Measurements from ENCODE around the gene STING1.

The STING1 gene

DNA sequence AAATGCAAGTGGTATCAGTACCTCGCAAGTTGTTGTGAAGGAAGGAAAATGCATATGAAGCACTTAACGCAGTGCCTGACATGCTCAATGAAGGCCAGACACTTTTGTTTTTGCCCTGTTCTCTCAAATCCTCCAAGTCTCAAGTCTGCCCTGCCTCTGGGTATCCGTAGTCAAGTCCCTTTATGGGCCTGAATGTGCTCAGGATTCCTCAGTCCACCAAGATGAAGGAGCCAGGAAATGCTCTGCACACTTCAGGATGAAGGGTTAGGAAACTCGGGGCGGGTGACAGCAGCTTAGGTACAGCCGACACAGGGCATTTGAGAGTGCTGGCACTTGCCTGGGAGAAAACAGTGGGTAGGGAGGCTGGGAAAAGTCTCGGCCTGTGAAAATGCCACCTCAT, 21.4 kb downstream of the STING1 start:
- TF ChIP-seq, protein P1, sequence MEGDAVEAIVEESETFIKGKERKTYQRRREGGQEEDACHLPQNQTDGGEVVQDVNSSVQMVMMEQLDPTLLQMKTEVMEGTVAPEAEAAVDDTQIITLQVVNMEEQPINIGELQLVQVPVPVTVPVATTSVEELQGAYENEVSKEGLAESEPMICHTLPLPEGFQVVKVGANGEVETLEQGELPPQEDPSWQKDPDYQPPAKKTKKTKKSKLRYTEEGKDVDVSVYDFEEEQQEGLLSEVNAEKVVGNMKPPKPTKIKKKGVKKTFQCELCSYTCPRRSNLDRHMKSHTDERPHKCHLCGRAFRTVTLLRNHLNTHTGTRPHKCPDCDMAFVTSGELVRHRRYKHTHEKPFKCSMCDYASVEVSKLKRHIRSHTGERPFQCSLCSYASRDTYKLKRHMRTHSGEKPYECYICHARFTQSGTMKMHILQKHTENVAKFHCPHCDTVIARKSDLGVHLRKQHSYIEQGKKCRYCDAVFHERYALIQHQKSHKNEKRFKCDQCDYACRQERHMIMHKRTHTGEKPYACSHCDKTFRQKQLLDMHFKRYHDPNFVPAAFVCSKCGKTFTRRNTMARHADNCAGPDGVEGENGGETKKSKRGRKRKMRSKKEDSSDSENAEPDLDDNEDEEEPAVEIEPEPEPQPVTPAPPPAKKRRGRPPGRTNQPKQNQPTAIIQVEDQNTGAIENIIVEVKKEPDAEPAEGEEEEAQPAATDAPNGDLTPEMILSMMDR (IDR thresholded peaks at IDR 0.05): no peak

DNA sequence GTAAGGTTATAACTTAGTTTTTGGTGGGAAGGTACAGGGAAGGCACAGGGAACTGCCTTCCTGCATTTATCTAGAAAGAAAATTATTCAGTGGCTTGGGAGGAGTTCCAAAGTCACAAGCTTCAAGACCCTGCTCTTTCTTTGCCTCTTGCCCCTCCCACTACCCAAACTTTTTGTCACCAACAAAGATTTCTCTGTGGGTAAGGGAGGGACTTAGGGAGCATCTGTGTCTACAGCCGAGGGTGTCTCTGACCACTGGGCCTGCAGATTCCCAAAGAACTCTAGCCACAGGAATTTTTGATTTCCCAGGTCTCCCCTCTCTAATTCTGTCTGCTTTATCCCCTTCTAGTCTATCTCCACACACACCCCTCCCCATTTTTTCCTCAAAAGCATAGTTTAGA, 22.1 kb downstream of the STING1 start:
- TF ChIP-seq, protein P1 (IDR thresholded peaks at IDR 0.05): no peak

DNA sequence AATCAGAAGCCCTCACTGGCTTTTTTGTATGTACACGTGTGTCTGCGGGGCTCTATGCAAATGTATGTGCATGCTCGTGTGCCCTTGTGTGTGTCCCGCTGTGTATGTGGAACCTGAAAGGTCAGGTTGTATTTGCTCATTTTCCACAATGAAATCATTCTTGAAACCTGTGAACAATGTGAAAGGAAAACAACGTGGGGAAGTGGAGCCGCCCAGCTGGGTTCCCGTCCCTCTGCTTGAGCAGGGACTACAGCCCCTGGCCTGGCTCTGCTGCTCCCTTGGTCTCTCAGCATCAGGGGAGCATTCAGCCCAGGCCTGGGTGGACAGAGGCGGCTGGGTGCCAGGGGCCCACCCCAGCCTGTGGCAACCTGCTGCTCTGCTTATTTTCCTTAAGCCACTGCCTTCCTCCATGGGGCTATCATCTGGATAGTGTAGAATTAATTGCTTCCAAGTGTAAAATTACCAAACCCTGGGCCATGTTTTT, 23.1 kb downstream of the STING1 start:
- TF ChIP-seq, protein P1 (IDR thresholded peaks at IDR 0.05): no peak

DNA sequence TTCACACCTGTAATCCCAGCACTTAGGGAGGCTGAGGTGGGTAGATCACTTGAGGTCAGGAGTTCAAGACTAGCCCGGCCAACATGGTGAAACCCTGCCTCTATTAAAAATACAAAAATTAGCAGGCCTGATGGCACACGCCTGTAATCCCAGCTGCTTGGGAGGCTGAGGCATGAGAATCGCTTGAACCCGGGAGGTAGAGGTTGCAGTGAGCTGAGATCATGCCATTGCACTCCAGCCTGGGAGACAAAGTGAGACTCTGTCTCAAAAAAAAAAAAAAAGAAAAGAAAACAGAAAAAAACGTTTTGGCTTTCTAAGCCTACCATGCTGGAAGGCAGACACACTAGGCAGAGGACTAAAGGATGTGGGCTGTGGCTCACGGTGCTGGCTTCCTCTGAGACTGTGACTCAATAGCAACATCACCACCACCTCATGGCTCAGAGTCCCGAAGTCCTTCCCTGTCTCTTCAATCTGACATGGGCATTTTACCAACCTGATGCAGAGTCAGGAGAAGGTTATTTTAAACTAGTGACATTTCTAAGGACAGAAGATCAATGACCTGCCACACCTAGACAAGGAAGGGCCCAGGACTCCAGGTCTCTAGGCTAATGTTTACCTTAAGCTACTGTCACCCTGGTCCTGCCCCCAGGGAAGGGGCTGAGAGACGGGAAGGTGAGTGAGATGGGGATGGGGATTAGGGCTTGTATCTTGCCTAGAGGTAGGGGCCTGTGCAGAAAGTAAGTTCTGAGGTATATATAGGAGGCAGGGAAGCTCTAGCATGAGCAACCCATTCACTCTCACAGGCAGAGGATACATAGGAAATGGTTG, 23.8 kb downstream of the STING1 start:
- TF ChIP-seq, protein P1 (IDR thresholded peaks at IDR 0.05): no peak

DNA sequence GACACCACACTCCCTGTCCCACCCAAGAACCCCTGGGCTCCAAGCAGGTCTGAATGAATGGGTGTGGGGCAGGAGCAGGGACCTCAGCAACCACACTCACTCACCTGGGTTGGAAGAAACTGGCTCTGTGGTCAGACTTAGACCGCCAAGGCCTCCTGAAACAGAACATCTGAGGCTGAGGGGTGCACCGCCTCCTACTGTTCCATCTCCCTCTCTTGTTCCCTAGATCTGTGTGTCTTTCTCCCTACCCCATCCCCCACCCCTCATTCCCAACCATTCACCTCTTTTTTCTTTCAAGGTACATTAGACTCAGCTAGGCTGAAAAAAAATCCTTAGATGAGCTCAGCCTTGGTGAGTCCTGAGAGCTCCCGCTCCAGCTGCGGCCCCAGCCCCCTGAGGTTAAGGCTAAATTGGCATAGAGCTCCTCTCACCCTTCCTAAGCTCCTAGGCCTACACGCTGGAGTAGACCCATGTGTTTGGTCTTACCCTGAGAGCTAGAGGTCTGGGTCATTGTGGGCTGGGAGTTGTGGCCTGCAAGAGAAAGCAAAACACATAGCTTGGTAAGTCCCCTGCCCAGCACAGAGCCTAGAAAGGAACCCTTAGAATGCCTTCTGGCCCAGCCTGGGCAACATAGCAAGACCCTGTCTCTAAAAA, 24.8 kb downstream of the STING1 start:
- TF ChIP-seq, protein P1 (IDR thresholded peaks at IDR 0.05): no peak

DNA sequence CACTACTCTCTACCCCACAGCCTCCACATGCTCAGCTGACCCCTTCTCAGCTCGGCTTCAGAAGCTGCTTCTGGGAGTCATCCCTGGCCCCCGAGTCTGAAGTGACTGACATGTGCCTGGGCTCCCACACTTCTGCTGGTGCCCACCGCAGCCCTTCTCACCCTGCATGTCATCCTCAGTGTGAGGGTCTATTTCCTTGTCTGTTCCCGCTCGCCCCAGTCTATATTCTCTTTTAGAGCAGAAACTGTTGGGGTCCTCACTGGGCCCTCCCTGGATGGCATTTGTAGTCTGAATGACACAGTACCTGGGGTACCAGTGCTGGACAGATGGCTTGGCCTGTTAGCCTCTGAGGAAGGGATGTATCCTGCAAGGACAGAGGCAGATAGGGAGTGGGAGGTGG, 25.3 kb downstream of the STING1 start:
- TF ChIP-seq, protein P1 (IDR thresholded peaks at IDR 0.05): no peak

DNA sequence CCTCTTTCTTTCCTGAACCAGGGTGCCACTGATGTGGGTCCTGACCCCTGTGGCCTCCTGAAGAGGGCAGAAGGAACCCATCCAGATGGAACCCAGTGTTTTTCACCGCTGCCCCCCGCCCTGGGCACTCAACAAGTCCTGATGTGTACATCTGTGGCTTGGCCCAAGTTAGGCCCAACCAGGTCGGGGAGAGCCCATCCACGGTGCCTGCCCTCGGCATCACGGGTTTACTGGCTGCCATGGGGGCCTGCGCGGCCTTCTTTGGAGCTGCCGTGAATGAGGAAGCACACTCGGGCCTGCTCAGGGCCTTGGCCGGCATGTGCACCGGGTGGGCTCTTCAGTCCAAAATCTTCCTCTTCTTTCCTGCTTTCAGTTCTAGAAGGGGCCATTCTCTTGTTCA, 25.8 kb downstream of the STING1 start:
- TF ChIP-seq, protein P1 (IDR thresholded peaks at IDR 0.05): no peak
